ENCODE results near the gene TRIM64C.
"Not testable (repeated sequence)": the region's sequence is repeated elsewhere in the genome, so short reads cannot be mapped to it uniquely, and the experiment has no call there.

Gene TRIM64C, protein sequence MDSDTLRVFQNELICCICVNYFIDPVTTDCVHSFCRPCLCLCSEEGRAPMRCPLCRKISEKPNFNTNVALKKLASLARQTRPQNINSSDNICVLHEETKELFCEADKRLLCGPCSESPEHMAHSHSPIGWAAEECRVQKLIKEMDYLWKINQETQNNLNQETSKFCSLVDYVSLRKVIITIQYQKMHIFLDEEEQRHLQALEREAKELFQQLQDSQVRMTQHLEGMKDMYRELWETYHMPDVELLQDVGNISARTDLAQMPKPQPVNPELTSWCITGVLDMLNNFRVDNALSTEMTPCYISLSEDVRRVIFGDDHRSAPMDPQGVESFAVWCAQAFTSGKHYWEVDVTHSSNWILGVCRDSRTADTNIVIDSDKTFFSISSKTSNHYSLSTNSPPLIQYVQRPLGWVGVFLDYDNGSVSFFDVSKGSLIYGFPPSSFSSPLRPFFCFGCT
- total RNA-seq = 0 reads per million in 9 experiments

DNA sequence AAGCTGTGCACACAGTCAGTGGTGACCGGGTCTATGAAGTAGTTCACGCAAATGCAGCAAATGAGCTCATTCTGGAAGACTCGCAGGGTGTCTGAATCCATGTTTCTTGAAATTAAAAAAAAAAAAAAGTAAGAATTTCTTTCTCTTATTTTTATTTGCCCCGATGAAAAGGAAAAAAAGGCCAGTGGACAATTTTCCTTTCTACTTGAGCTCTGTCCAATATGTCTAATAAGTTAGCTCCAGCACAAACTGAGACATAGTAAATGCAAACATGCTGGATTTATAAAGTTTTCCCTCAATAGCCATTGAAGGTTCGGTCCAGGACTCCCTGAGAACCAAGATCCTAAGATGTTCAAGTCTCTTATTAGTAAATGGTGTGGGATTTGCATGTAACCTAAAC, at the start of gene TRIM64C:
TSS of gene TRIM64C (minus strand) at position 101 of the 400 bp plus-strand sequence. CDS start at position 101, 0 bp downstream.
- H3K27ac Mint-ChIP-seq; H3K4me3 Mint-ChIP-seq; DNase-seq; H3K4me1 Mint-ChIP-seq (ENCODE audit: low read depth in 2 of 2); H3K9me3 Mint-ChIP-seq; H3K36me3 Mint-ChIP-seq (ENCODE audit: insufficient read depth); H3K27me3 Mint-ChIP-seq; ATAC-seq (replicated peaks): not testable (repeated sequence)

DNA sequence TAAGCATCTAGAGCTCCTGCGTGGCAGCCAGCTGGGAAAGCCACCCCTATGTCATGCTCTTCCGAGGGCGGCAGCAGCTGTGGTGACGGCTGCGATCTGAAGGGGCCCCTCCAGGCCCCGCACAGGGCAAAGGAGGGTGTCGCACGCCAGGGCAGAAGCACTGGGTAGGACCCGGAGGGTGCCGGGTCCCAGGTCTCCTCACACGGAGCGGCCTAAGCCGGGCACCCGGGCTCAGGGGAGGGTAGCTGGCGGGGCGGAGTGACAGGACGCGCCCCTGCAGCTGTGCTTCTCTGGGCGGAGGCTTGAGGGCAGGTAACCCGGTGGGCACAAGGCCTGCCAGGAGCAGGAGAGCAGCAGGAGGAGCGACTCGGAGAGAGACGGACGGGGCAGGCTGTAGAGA, 43.4 kb upstream of the TRIM64C start:
- H3K36me3 Mint-ChIP-seq (ENCODE audit: insufficient read depth); H3K4me1 Mint-ChIP-seq (ENCODE audit: low read depth in 2 of 2); ATAC-seq (replicated peaks); H3K9me3 Mint-ChIP-seq; H3K27ac Mint-ChIP-seq; H3K27me3 Mint-ChIP-seq; DNase-seq; H3K4me3 Mint-ChIP-seq: not testable (repeated sequence)

DNA sequence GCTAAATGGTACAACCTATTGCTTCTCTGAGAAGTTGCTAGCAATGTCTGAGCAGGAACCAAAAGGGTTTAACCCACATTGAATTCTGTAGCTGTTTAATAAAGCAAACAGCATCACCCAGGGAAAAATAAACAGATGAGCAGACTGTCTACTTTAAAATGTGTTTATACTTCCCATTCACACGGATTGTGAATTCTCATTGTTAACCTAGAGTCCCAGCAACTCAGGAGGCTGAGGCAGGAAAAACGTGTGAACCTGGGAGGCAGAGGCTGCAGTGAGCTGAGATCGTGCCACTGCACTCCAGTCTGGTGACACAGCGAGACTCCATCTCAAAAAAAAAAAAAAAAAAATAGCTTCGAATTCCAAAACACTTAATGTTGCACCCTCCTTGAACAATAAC, 11.0 kb upstream of the TRIM64C start:
- not testable (repeated sequence) for ATAC-seq (replicated peaks); DNase-seq; H3K4me1 Mint-ChIP-seq (ENCODE audit: low read depth in 2 of 2); H3K36me3 Mint-ChIP-seq (ENCODE audit: insufficient read depth); H3K4me3 Mint-ChIP-seq; H3K27me3 Mint-ChIP-seq; H3K27ac Mint-ChIP-seq
- peaks cover 0 to 16% of the 10 kb centered on the region in 2 donors for H3K9me3 Mint-ChIP-seq

DNA sequence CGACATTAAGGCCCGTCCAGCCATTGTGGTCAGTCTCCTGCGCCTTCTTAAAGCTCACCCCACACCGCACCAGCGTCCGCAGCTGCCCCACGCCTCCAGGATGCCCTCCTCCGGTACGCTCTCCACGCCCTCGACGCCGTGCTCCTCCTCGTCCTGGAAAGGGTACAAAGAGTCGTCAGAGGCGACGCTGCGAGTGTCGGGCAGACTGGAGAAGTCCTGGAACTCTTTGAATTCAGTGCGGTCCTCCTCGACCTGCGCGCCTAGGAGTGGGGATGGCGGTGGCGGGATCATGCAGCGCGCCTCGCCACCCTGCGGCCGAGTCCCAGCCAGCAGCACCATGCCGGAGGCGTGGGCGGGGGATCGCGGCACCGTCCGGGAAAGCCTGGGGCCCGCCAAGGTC, 9.1 kb downstream of the TRIM64C start:
- H3K36me3 Mint-ChIP-seq (ENCODE audit: insufficient read depth); H3K27me3 Mint-ChIP-seq; ATAC-seq (replicated peaks): not testable (repeated sequence)

DNA sequence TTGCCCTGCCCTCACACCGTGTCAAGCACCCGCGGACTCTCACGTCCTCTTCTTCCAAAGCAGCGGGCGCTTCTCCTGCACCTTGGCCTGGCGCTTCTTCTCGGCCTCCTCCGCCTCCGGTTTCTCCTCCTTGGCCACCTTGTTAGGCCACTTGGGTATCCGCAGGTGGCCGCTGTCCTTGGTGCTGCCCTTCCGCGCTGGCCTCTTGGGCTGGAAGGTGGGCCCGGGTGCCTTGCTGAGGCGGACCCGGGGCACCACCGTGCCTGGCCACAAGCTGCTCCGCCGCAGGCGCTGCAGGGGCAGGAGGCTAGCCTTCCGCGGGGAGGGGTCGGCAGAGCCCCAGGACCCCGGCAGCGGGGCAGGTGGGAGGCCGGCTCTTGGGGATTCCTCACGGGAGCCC, 10.7 kb downstream of the TRIM64C start:
- not testable (repeated sequence) for DNase-seq; H3K9me3 Mint-ChIP-seq; ATAC-seq (replicated peaks); H3K4me3 Mint-ChIP-seq; H3K4me1 Mint-ChIP-seq (ENCODE audit: low read depth in 2 of 2); H3K27ac Mint-ChIP-seq; H3K27me3 Mint-ChIP-seq; H3K36me3 Mint-ChIP-seq (ENCODE audit: insufficient read depth)

More for the DNA sequence above, 9.1 kb downstream of the TRIM64C start:
- H3K9me3 Mint-ChIP-seq; H3K4me1 Mint-ChIP-seq (ENCODE audit: low read depth in 2 of 2); DNase-seq; H3K4me3 Mint-ChIP-seq; H3K27ac Mint-ChIP-seq: not testable (repeated sequence)

DNA sequence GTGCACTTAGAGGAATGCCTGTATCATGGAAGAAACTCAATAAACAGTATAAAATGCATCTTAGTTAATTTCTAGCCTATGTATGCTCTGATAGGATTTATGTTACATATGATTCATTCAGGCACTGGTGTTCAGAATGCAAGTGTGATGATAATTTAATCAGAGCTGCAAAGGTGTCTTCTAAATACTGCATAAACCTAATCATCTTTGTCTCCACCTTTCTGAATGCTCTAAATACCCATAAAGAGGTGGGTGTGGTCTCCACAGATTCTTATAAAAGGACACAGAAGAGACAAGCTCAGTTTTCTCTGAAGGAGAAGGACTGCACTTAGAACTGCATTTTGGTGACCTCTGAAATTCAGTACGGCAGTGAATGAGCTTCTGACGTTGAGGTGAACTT, 30.4 kb downstream of the TRIM64C start, which contains the start of gene TRIM49B:
TSS of gene TRIM49B (plus strand) at position 301 of the 400 bp plus-strand sequence. CDS start 2,777 bp downstream, outside the sequence.
- not testable (repeated sequence) for H3K27ac Mint-ChIP-seq; H3K27me3 Mint-ChIP-seq; DNase-seq; H3K4me3 Mint-ChIP-seq; H3K9me3 Mint-ChIP-seq; H3K4me1 Mint-ChIP-seq (ENCODE audit: low read depth in 2 of 2); ATAC-seq (replicated peaks); H3K36me3 Mint-ChIP-seq (ENCODE audit: insufficient read depth)

All from effector memory CD8-positive, alpha-beta T cell (primary cell).